Activated CD8-positive, alpha-beta memory T cell treated with anti-CD3 and anti-CD28 coated beads, Interleukin-2, amount 50 U/mL, for 24 hours (primary cell): ENCODE measurements around the gene MITF.

ENCODE experiments used
- DNase-seq: peaks from one replicate; pipeline ENCODE4 v3.0.0-alpha.2; 2020; ENCODE audit errors: extremely low read depth

The MITF gene

GRCh38 chr3:69755795-69756194 is 16.5 kb downstream of the MITF start:
- DNase-seq, result no peak

- no peak for DNase-seq
Measured at GRCh38 chr3:69761896-69762767, 22.9 kb downstream of the MITF start.

- DNase-seq, result no peak
Measured at GRCh38 chr3:69762768-69763229, 23.5 kb downstream of the MITF start.

- DNase-seq, result no peak
Measured at GRCh38 chr3:69763458-69763857, 24.2 kb downstream of the MITF start.

- no peak for DNase-seq
Measured at GRCh38 chr3:69764121-69764741, 25.0 kb downstream of the MITF start.

GRCh38 chr3:69764861-69765260 is 25.6 kb downstream of the MITF start:
- no peak for DNase-seq

GRCh38 chr3:69766638-69767037 is 27.4 kb downstream of the MITF start:
- DNase-seq, result no peak

GRCh38 chr3:69767571-69767970 is 28.3 kb downstream of the MITF start:
- DNase-seq, result no peak

GRCh38 chr3:69768438-69768837 is 29.2 kb downstream of the MITF start:
- no peak for DNase-seq

GRCh38 chr3:69770219-69770618 is 31.0 kb downstream of the MITF start:
- no peak for DNase-seq

- no peak for DNase-seq
Measured at GRCh38 chr3:69770976-69771634, 31.8 kb downstream of the MITF start.

- DNase-seq, result no peak
Measured at GRCh38 chr3:69772152-69772867, 33.0 kb downstream of the MITF start.

GRCh38 chr3:69774029-69774428 is 34.8 kb downstream of the MITF start:
- DNase-seq, result no peak

GRCh38 chr3:69775751-69776150 is 36.5 kb downstream of the MITF start:
- DNase-seq, result no peak

GRCh38 chr3:69776289-69776688 is 37.0 kb downstream of the MITF start:
- DNase-seq, result no peak

- no peak for DNase-seq
Measured at GRCh38 chr3:69776920-69777581, 37.8 kb downstream of the MITF start.

- DNase-seq, result no peak
Measured at GRCh38 chr3:69777582-69777967, 38.3 kb downstream of the MITF start.

- no peak for DNase-seq
Measured at GRCh38 chr3:69781593-69781992, 42.3 kb downstream of the MITF start.

- no peak for DNase-seq
Measured at GRCh38 chr3:69784954-69785514, 45.8 kb downstream of the MITF start.

- DNase-seq, result no peak
Measured at GRCh38 chr3:69785769-69786320, 46.6 kb downstream of the MITF start.

GRCh38 chr3:69786854-69787253 is 47.6 kb downstream of the MITF start:
- DNase-seq, result no peak
